CD4-positive, alpha-beta T cell treated with Interleukin-15 for 1 hour (primary cell): ENCODE data around the gene CMTM2.

Experiments
- DNase-seq: peaks from one replicate; pipeline ENCODE4 v3.0.0-alpha.2; 2020

Gene CMTM2

GRCh38 chr16:66578651-66579531, at the start of gene CMTM2:
CMTM2 (plus strand) TSS chr16:66579463; CDS start chr16:66579608, 145 bp downstream.
- DNase-seq = no peak

- no peak for DNase-seq
These were observed 49.8 kb upstream of the CMTM2 start for GRCh38 chr16:66529475-66529874.

- DNase-seq = no peak
These were observed 44.9 kb upstream of the CMTM2 start for GRCh38 chr16:66534376-66534799.

GRCh38 chr16:66536525-66536924, 42.7 kb upstream of the CMTM2 start:
- no peak for DNase-seq

- no peak for DNase-seq
These were observed 42.0 kb upstream of the CMTM2 start for GRCh38 chr16:66537236-66537635.

GRCh38 chr16:66538910-66539309, 40.4 kb upstream of the CMTM2 start:
- DNase-seq = no peak

- DNase-seq = peak; percentile 21
These were observed 39.4 kb upstream of the CMTM2 start for GRCh38 chr16:66539623-66540469.

- no peak for DNase-seq
These were observed 37.6 kb upstream of the CMTM2 start for GRCh38 chr16:66541388-66542355.

GRCh38 chr16:66542396-66542795, 36.9 kb upstream of the CMTM2 start:
- no peak for DNase-seq

- DNase-seq = no peak
These were observed 35.7 kb upstream of the CMTM2 start for GRCh38 chr16:66543541-66543940.

- DNase-seq = no peak
These were observed 35.1 kb upstream of the CMTM2 start for GRCh38 chr16:66544016-66544757.

- DNase-seq = no peak
These were observed 31.9 kb upstream of the CMTM2 start for GRCh38 chr16:66547101-66547989.

- DNase-seq = no peak
These were observed 31.2 kb upstream of the CMTM2 start for GRCh38 chr16:66548068-66548467.

GRCh38 chr16:66548868-66549267, 30.4 kb upstream of the CMTM2 start:
- no peak for DNase-seq

GRCh38 chr16:66549284-66550131, 29.8 kb upstream of the CMTM2 start, which contains the start of gene TK2:
TK2 (minus strand) TSS chr16:66550122; CDS start chr16:66550061, 61 bp downstream.
- peak; percentile 47 for DNase-seq

GRCh38 chr16:66551348-66551759, 27.9 kb upstream of the CMTM2 start:
- DNase-seq = peak; percentile 68

GRCh38 chr16:66551788-66552285, 27.4 kb upstream of the CMTM2 start:
- DNase-seq = no peak

GRCh38 chr16:66552286-66553177, 26.7 kb upstream of the CMTM2 start, which contains the start of gene CKLF:
CKLF (plus strand) TSS chr16:66552576; CDS start chr16:66552716, 140 bp downstream.
- peak; percentile 94 for DNase-seq
